PC-9 (cell line): Measurements from ENCODE around the gene EIF2S2. TPM values are rescaled to one million over a fixed set of nuclear protein-coding genes. Genes with fewer than 3 reads are reported as not detected.

Experiments used
- BruUV-seq: library from RNA; stranded (reverse); fragments of 400-500 nt; replicated peaks from 2 replicates; lab custom pipeline; 2021; lab: Mats Ljungman, UMichigan
- CTCF ChIA-PET: fragments of 300-600 bp; sonication (Branson Sonifier 250); formaldehyde crosslinking; loops from one replicate; lab custom pipeline; 2022; ENCODE audit warnings: antibody characterized with exemption; lab: Charles Lee
- POLR2A ChIA-PET: fragments of 300-600 bp; sonication (Branson Sonifier 250); formaldehyde crosslinking; loops from one replicate; lab custom pipeline; 2022; ENCODE audit warnings: antibody characterized with exemption; ENCODE audit not compliant: unreplicated experiment; lab: Charles Lee
- DNase-seq, 2 experiments: peaks; one replicate each; pipeline versions ENCODE4 v3.0.0 to v3.0.0-alpha.2; 2015 to 2022; ENCODE audit warnings: mixed read lengths in 1 of 2
- H2AFZ ChIP-seq: fragments of 200-600 bp; sonication (generic); 2 replicates; pipeline ENCODE4 v1.8.1; 2017; ENCODE audit warnings: antibody characterized with exemption
- H3F3A ChIP-seq: fragments of 200-600 bp; sonication (generic); 2 replicates; pipeline ENCODE4 v1.8.1; 2017; ENCODE audit warnings: antibody characterized with exemption, mild to moderate bottlenecking, low read depth; ENCODE audit not compliant: insufficient read depth
- H3K27ac ChIP-seq: fragments of 200-600 bp; sonication (generic); 2 replicates; pipeline ENCODE4 v1.6.1; 2016; ENCODE audit warnings: mixed run types
- H3K27me3 ChIP-seq: fragments of 200-600 bp; sonication (generic); 2 replicates; pipeline ENCODE4 v1.6.1; 2016; ENCODE audit warnings: low read depth, mixed run types; ENCODE audit not compliant: insufficient read depth
- H3K36me3 ChIP-seq: fragments of 200-600 bp; sonication (generic); 2 replicates; pipeline ENCODE4 v1.6.1; 2016; ENCODE audit warnings: low read depth, mixed run types
- H3K4me1 ChIP-seq: fragments of 200-600 bp; sonication (generic); replicated peaks from 2 replicates; pipeline ENCODE4 v1.6.1; 2016; ENCODE audit warnings: mixed run types; ENCODE audit not compliant: insufficient read depth
- H3K4me2 ChIP-seq: fragments of 200-600 bp; sonication (generic); 2 replicates; pipeline ENCODE4 v1.6.1; 2017; ENCODE audit warnings: mixed run types
- H3K4me3 ChIP-seq: fragments of 200-600 bp; sonication (generic); 2 replicates; pipeline ENCODE4 v1.6.1; 2016; ENCODE audit warnings: mixed run types
- H3K79me2 ChIP-seq: fragments of 200-600 bp; sonication (generic); 2 replicates; pipeline ENCODE4 v1.6.1; 2017; ENCODE audit warnings: low read depth, mixed run types
- H3K9me2 ChIP-seq: fragments of 200-600 bp; sonication (generic); 2 replicates; pipeline ENCODE4 v1.8.1; 2017; ENCODE audit warnings: mild to moderate bottlenecking; ENCODE audit not compliant: insufficient read depth
- H3K9me3 ChIP-seq: fragments of 200-600 bp; sonication (generic); 2 replicates; pipeline ENCODE4 v1.8.1; 2016; ENCODE audit warnings: low read depth; ENCODE audit not compliant: insufficient read depth
- H4K20me1 ChIP-seq: fragments of 200-600 bp; sonication (generic); 2 replicates; pipeline ENCODE4 v1.8.1; 2017; ENCODE audit not compliant: insufficient read depth
- CTCF ChIP-seq: fragments of 200-600 bp; sonication (generic); conservative IDR thresholded peaks from 2 replicates; pipeline ENCODE4 v1.6.1; 2017; ENCODE audit warnings: mixed run types, antibody characterized with exemption, mild to moderate bottlenecking, moderate library complexity
- EZH2 ChIP-seq: fragments of 200-600 bp; sonication (generic); IDR thresholded peaks from 2 replicates; pipeline ENCODE4 v1.8.0; 2017; ENCODE audit warnings: antibody characterized with exemption, low read depth
- intact Hi-C: fragments of 100-400 bp; cut with micrococcal nuclease; formaldehyde crosslinking; loops from one replicate; pipeline ENCODE4 v1.10.0; 2022; ENCODE audit not compliant: unreplicated experiment
- total RNA-seq: library from RNA; stranded (reverse); gene quantifications from 2 replicates; pipeline ENCODE4 v1.2.3, GENCODE V29; 2021

EIF2S2 gene
- total RNA-seq, 1 experiment from 2014 or later, result 162 TPM

GRCh38 chr20:34066476-34067090 is 45.5 kb downstream of the EIF2S2 start:
- Histone ChIP-seq H3F3A (peaks cover 20% of the 10 kb centered on the region), H3K4me2 (no peak overlapping the region), H3K27ac (no peak overlapping the region; the same call in 1 of the 2 replicates), H2AFZ (no peak overlapping the region), H3K9me2 (no peaks in the 10 kb centered on the region), H3K4me1 (peaks cover 13% of the 10 kb centered on the region; the same call in 1 of the 2 replicates), H3K79me2 (peaks cover 30% of the 10 kb centered on the region; the same call in 1 of the 2 replicates), H3K4me3 (no peak overlapping the region), H3K27me3 (no peaks in the 10 kb centered on the region), H3K36me3 (peaks cover 6% of the 10 kb centered on the region; the same call in 1 of the 2 replicates), H3K9me3 (no peaks in the 10 kb centered on the region), H4K20me1 (peaks cover 27% of the 10 kb centered on the region)
- TF ChIP-seq CTCF, result no peak
- no peak for TF ChIP-seq EZH2
- POLR2A ChIA-PET, result no interaction called here
- no TSS peak for BruUV-seq
- DNase-seq, result no peak
- intact Hi-C loops, result loop anchor here (5.0 to 10.0 kb wide), 4 partner anchors 252 to 399 kb away; partner anchors contain the start of genes ACTL10, CHMP4B and ZNF341
- CTCF ChIA-PET, result no interaction called here

GRCh38 chr20:34065260-34065659 is 46.8 kb downstream of the EIF2S2 start:
- no peak overlapping the region for H3K4me2 ChIP-seq
- H3F3A ChIP-seq, result peaks cover 20% of the 10 kb centered on the region
- H3K79me2 ChIP-seq, result peaks cover 32% of the 10 kb centered on the region
- H3K9me3 ChIP-seq, result no peaks in the 10 kb centered on the region
- H3K27ac ChIP-seq, result no peak overlapping the region
- ChIA-PET POLR2A (interaction anchor here (0.6 kb wide), 1 partner anchor 394 kb away, joined by 12 read pairs; no protein-coding TSS in a partner anchor), CTCF (no interaction called here)
- no peaks in the 10 kb centered on the region for H3K9me2 ChIP-seq
- DNase-seq, result no peak
- H3K36me3 ChIP-seq, result peaks cover 6% of the 10 kb centered on the region; the same call in 1 of the 2 replicates
- intact Hi-C loops, result loop anchor here (5.0 to 10.0 kb wide), 4 partner anchors 250 to 398 kb away; partner anchors contain the start of genes ACTL10, CHMP4B and ZNF341
- peaks cover 13% of the 10 kb centered on the region; the same call in 1 of the 2 replicates for H3K4me1 ChIP-seq
- H3K27me3 ChIP-seq, result no peaks in the 10 kb centered on the region
- peaks cover 33% of the 10 kb centered on the region for H4K20me1 ChIP-seq
- no peak overlapping the region for H3K4me3 ChIP-seq
- no TSS peak for BruUV-seq
- H2AFZ ChIP-seq, result no peak overlapping the region
- TF ChIP-seq EZH2 (no peak), CTCF (no peak)

- CTCF ChIA-PET, result no interaction called here
- intact Hi-C loops, result loop anchor here (10.0 kb wide), 1 partner anchor 249 kb away; the partner anchor contains the start of gene CHMP4B
- POLR2A ChIA-PET, result interaction anchor here (0.5 to 0.6 kb wide), 3 partner anchors 71 to 688 kb away, joined by 6 to 10 read pairs (median 6); no protein-coding TSS in a partner anchor
Measured at GRCh38 chr20:34064286-34064685, 47.8 kb downstream of the EIF2S2 start.

More at GRCh38 chr20:34064286-34064685, 47.8 kb downstream of the EIF2S2 start:
- DNase-seq, result no peak
- Histone ChIP-seq H3K27ac (no peak overlapping the region), H3K36me3 (peaks cover 6% of the 10 kb centered on the region; the same call in 1 of the 2 replicates), H3K27me3 (no peaks in the 10 kb centered on the region), H3F3A (peaks cover 15% of the 10 kb centered on the region), H3K4me2 (no peak overlapping the region), H3K4me1 (peaks cover 8% of the 10 kb centered on the region; the same call in 1 of the 2 replicates), H2AFZ (no peak overlapping the region), H3K79me2 (peaks cover 26% of the 10 kb centered on the region), H3K4me3 (no peak overlapping the region), H3K9me3 (no peaks in the 10 kb centered on the region), H4K20me1 (peaks cover 35% of the 10 kb centered on the region), H3K9me2 (no peaks in the 10 kb centered on the region)
- TF ChIP-seq CTCF (no peak), EZH2 (no peak)
- no TSS peak for BruUV-seq
